COR-L47 (cell line): Measurements from ENCODE around the gene FFAR3.
"Not testable (repeated sequence)": the region's sequence is repeated elsewhere in the genome, so short reads cannot be mapped to it uniquely, and the experiment has no call there.

Experiments
- DNase-seq: peaks from one replicate; lab custom pipeline; 2025; lab: John Stamatoyannopoulos, UW

FFAR3 gene

GRCh38 chr19:35377656-35378055, 19.4 kb downstream of the FFAR3 start:
- no peak for DNase-seq

DNA sequence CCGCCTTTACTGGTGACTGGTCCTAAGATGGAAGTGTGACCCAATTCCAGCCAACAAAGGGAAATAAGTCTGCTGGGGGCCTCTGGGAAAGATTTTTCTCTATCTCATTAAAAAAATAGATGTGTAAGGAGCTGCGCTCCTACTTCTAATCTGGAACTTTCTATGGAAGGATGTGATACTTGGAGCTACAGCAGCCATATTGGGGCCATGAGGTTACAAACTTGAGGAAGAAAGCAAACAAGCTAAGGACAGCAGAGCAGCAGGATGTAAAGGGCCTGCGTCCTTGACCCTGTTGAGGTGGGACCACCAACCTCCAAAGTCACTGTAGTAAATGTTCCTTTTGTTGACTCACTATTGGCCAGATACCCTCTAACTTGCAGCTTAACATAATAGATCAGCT, 20.1 kb downstream of the FFAR3 start:
- no peak for DNase-seq

DNA sequence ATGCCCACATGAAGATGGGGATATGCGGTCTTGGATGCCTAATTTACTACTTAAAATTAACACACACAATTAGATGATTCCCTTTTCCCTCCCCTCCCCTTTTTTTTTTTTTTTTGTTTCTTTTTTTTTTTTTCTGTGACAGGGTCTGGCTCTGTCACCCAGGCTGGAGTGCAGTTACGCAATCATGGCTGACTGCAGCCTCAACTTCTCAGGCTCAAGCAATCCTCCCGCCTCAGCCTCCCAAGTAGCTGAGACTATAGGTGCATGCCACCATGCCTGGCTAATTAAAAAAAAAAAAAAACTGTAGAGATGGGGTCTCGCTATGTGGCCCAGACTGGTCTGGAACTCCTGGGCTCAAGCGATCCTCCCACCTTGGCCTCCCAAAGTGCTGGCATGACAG, 21.3 kb downstream of the FFAR3 start:
- DNase-seq = not testable (repeated sequence)

DNA sequence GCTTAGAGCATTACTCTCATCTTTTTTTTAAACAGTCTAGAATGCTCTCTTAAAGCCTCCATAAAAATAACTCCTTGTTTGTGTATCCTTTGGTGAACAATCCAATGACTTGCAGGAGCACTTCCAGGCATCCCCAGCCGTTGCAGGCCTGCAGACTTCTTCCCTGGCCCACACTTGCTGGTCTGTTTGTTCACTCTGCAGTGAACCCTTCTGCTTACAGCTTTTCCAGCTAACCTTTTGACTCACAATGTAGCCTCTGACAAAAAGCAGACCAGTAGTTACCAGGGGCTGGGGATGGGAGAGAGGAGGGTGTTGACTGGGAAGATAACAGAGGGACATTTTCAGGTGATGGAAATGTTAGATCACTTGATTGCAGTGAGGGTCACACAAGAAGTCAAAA, 21.7 kb downstream of the FFAR3 start:
- no peak for DNase-seq

- no peak for DNase-seq
Observed at GRCh38 chr19:35380450-35381124, 22.3 kb downstream of the FFAR3 start.

GRCh38 chr19:35381318-35381717, 23.1 kb downstream of the FFAR3 start:
- no peak for DNase-seq

- DNase-seq = no peak
Observed at GRCh38 chr19:35381926-35382325, 23.7 kb downstream of the FFAR3 start.

- no peak for DNase-seq
Observed at GRCh38 chr19:35383536-35383935, 25.3 kb downstream of the FFAR3 start.

DNA sequence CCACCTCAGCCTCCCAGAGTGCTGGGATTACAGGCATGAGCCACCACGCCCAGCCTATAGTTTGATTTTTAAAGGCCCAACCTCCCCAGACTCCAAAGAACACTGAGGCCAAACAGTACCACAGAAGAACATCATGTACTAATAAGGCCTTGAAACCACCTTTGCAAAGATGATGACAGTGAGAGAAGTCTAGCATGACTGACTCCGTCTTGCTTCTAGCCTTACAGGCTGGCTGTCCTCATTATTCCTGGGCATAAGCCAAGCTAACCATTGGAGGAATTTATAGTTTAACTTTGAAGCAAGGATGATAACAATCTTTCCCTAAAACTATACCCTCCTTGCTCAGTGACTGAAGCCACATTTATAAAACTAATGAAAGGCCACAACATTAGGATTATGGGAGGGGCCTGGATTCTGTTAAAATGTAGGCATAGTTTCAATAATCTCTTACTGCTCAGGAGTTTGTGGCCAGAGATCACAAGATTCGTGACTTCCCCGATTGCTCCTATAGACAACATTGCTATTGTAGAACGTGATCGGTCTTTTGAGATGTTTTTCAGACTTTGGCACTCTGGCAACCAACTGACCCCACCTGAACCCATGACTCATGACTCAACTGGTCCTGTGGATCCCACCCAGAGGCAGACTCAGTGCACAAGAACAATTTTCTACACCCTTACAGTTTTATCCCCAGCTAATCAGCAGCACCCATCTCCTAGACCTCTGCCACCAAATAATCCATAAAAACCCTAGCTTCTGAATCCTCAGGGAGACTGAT, 30.2 kb downstream of the FFAR3 start:
- no peak for DNase-seq

DNA sequence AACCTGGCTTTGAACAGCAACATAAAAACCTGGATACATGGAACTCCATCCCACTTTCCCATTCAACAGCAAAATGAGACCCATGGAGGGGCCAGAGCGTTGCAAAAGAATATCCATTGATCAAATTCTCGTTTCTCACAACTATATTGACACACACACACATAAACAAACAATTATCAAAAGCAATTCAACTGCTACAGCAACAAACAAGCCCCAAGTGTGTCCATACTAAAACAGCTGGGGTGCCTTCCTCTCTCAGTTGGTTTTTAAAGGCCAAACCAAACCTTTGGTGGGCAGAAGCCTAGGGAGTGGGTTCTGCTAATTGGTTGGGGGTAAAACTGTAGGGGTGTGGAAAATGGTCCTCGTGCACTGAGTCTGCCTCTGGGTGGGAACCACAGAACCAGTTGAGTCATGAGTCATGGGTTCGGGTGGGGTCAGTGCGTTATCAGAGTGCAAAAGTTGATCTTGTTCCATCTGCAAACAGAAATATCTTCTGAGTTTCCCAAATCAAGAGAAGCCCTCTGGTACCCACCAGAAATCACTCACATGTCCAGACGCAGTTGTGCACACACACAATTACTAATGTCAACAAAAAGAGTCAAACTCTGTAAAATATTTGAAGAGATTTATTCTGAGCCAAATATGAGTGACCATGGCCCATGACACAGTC, 31.1 kb downstream of the FFAR3 start:
- no peak for DNase-seq

DNA sequence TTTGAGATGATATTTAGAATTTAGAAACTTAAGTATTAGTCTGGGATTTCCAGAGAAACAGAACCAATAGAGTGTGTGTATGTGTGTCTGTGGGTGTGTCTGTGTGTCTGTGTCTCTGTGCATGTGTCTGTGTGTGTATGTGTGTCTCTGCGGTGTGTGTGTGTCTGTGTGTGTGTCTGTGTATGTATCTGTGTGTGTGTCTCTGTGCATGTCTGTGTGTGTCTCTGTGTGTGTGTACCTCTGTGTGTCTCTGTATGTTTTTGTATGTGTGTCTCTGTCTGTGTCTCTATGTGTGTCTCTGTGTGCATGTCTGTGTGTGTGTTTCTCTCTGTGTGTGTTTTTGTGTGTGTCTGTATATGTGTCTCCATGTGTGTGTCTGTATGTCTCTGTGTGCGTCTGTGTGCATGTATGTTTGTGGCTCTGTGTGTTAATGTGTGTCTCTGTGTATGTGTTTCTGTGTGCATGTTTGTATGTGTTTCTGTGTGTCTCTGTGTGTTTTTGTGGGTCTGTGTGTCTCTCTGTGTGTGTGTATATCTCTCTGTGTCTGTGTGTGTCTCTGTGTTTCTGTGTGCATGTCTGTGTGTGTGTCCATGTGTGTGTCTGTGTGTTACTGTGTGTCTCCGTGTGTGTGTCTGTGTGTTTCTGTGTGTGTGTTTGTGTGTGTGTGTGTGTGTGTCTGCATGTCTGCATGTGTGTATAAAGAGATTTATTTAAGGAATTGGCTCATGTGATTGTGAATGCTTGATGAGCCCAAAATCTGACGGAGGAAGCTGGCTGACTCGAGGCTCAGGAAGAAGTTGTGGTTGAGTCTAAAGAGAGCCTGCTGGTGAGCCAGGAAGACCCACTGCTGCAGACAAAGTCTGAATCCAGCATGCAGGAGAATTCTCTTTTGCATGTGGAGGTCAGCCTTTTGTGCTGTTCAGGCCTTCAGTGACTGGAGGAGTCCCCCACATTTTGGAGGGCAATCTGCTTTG, 34.8 kb downstream of the FFAR3 start:
- DNase-seq = no peak

- DNase-seq = no peak
Observed at GRCh38 chr19:35395382-35396199, 37.3 kb downstream of the FFAR3 start.

- DNase-seq = no peak
Observed at GRCh38 chr19:35396240-35396885, 38.1 kb downstream of the FFAR3 start.

DNA sequence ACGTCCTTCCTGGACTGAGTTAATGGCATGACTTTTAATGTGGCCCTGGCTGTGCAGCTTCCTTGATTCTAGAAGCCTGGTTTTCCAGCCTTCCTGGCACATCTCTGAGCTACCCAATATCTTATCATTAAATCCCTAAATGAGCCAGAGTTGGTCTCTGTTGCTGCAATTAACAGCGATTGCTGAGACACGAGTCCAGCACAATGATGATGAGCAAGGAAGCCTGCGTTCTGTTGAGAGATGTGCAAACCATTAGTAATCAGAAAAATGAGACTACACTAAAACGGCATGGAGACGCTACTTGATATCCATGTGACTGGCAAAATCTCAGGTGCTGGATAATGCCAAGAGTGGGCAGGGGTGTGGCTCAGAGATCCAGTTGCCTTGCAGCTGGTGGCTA, 38.8 kb downstream of the FFAR3 start:
- DNase-seq = no peak

DNA sequence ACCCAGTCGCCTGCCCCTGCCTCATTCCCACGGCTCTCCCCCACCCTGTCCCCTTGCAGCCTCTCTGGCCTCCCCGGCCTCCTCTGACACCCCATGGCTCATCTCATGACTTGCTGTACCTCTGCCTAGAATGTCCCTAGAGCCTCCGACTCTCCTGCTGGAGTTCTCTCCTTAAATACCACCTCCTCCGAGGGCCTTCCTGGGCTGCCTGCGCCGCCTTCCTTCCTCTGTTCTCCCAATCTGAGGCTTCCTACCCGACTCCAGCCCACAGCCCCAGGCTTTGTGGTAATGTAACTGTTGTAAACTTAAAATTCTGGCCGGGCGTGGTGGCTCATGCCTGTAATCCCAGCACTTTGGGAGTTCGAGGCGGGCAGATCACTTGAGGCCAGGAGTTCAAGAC, 40.3 kb downstream of the FFAR3 start:
- no peak for DNase-seq

GRCh38 chr19:35399231-35399630, 41.0 kb downstream of the FFAR3 start:
- DNase-seq = no peak

- no peak for DNase-seq
Observed at GRCh38 chr19:35399948-35400772, 41.9 kb downstream of the FFAR3 start.

DNA sequence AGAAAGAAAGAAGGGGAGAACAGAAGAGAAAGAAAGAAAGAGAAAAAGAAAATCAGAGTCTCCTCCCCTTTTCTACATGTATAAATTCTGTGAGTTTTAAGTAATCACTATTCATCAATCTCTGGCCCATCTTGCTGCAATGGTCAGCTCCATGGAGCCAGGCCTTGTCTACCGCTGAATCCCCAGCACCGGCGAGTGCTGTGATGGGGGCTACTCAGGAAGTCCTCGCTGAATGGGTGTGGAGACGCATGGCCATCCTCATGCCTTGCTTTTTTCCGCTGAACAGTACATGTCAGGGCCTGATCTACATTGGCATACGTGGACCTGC, 42.5 kb downstream of the FFAR3 start:
- DNase-seq = no peak

DNA sequence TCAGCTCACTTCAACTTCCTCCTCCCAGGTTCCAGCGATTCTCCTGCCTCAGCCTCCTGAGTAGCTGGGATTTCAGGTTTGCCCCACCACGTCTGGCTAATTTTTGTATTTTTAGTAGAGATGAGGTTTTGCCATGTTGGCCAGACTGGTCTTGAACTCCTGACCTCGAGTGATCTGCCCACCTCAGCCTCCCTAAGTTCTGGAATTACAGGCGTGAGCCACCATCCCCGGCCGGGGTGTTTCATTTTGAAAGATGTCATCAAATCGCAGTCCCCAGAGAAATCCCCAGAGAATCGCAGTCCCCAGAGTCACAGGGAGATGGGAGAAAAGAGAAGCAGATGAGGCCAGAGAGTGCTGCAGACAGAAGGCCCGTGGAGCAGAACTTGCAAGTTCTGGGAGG, 43.2 kb downstream of the FFAR3 start:
- DNase-seq = not testable (repeated sequence)
